Measurements from ENCODE around the gene ZBTB12. TPM values are rescaled to one million over a fixed set of nuclear protein-coding genes. Genes with fewer than 3 reads are reported as not detected.
"Not testable (repeated sequence)": the region's sequence is repeated elsewhere in the genome, so short reads cannot be mapped to it uniquely, and the experiment has no call there.

Gene ZBTB12, protein sequence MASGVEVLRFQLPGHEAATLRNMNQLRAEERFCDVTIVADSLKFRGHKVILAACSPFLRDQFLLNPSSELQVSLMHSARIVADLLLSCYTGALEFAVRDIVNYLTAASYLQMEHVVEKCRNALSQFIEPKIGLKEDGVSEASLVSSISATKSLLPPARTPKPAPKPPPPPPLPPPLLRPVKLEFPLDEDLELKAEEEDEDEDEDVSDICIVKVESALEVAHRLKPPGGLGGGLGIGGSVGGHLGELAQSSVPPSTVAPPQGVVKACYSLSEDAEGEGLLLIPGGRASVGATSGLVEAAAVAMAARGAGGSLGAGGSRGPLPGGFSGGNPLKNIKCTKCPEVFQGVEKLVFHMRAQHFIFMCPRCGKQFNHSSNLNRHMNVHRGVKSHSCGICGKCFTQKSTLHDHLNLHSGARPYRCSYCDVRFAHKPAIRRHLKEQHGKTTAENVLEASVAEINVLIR
- 1.2 and 1.4 TPM in 2 replicates for total RNA-seq (2014; rRNA removed; shearing (Covaris generic))

DNA sequence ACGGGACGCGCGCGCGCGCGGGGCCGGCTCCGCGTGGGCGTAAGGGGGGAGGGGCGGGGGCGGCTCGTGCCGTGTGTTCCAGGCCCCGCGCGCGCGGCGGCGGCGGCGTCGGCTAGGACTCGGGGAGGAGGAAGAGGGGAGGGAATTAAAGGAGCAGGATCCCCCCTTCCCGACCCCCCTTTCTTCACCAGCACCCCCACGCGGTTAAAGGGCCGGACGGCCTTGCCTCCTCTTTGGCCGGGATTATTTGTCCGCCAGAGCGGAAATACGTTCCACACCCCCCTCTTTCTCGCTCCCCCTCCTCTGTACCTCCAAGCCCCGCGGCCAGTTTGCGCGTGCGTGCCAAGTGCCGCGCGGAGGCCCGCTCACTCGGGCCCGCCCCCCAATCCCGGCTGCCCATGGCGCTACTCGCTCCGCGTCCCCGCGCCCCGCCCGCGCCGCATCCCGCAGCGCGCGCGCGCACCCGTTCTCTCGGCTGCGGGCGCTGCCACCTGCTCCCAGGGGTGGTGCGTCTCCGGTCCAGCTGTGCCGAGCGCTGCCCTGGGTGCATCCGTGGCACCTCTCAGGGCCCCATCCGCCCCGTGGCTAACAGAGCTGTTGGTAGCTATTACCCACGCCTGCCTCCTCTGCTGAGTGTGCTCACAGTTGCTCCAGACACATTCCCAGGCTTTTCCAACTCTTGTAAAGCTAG, at the start of gene ZBTB12:
Gene ZBTB12 (minus strand): TSS at position 134 of the 691 bp plus-strand sequence. CDS start 781 bp downstream, outside the sequence.
- DNase-seq (ENCODE audit: low read depth), result peak; percentile 94

DNA sequence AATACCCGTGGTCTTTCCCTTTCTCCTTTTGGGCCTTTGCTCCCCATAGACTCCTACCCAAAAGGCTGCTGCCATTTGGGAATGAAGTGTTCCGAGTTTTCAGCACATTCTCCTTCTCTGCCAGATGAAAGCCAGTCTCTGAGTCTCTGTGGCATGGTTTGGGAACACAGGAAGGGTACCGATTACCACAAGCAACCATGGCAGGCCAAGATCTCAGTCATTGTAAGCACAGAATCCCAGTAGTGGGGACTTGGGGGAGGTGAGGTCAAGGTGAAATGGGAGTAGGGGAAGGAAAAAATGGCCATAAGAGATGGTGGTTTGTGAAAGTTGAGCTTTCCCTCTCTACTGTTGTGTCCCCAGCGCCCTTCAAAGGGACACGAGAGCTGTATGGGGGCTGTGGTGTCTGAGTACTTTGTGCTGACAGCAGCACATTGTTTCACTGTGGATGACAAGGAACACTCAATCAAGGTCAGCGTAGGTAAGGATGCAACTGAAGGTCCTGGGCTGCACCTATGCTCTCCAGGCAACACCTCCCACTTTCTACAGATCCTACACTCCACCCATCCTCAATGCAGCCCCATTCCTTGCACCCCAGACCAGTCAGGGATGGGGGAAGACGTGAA, 48.2 kb upstream of the ZBTB12 start:
- no peak for DNase-seq (ENCODE audit: low read depth)

- DNase-seq (ENCODE audit: low read depth), result peak; percentile 86
Measured at GRCh38 chr6:31948753-31949413, 47.0 kb upstream of the ZBTB12 start.

GRCh38 chr6:31948306-31948705, 46.4 kb upstream of the ZBTB12 start:
- DNase-seq (ENCODE audit: low read depth), result no peak

DNA sequence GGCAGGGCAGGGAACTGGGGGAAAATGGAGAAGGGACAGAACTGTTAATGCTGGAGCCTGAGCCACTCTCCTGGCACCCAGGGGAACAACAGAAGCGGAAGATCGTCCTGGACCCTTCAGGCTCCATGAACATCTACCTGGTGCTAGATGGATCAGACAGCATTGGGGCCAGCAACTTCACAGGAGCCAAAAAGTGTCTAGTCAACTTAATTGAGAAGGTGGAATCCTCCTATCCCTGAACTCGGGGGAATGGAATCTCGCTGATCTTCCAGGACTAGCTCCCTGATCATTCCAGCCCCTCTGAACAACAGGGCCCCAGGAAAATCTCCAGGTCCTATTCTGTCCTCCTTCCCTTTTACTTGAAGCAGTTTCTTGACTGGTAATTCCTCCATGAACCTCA, 46.0 kb upstream of the ZBTB12 start:
- DNase-seq (ENCODE audit: low read depth), result no peak

- DNase-seq (ENCODE audit: low read depth), result no peak
Measured at GRCh38 chr6:31947070-31947675, 45.3 kb upstream of the ZBTB12 start.

DNA sequence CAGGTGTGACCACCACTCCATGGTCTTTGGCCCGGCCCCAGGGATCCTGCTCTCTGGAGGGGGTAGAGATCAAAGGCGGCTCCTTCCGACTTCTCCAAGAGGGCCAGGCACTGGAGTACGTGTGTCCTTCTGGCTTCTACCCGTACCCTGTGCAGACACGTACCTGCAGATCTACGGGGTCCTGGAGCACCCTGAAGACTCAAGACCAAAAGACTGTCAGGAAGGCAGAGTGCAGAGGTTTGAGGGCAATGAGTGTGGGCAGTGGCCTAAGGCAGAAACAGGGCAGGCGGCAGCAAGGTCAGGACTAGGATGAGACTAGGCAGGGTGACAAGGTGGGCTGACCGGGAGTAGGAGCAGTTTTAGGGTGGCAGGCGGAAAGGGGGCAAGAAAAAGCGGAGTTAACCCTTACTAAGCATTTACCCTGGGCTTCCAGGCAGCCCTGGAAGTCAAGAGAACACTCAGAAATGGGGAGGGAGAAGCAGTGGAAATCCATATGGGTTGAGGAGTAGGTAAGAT, 44.5 kb upstream of the ZBTB12 start:
- no peak for DNase-seq (ENCODE audit: low read depth)

DNA sequence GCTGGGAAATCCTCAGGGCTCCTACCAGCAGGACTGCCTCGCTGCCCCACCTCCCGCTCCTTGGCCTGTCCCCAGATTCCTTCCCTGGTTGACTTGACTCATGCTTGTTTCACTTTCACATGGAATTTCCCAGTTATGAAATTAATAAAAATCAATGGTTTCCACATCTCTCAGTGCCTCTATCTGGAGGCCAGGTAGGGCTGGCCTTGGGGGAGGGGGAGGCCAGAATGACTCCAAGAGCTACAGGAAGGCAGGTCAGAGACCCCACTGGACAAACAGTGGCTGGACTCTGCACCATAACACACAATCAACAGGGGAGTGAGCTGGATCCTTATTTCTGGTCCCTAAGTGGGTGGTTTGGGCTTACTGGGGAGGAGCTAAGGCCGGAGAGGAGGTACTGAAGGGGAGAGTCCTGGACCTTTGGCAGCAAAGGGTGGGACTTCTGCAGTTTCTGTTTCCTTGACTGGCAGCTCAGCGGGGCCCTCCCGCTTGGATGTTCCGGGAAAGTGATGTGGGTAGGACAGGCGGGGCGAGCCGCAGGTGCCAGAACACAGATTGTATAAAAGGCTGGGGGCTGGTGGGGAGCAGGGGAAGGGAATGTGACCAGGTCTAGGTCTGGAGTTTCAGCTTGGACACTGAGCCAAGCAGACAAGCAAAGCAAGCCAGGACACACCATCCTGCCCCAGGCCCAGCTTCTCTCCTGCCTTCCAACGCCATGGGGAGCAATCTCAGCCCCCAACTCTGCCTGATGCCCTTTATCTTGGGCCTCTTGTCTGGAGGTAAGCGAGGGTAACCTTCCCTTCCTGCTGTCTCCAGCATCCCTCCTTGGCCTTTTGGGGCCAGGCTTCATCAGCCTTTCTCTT, 43.9 kb upstream of the ZBTB12 start, which contains the start of gene CFB:
Gene CFB (plus strand): TSS at position 589 of the 863 bp plus-strand sequence. CDS start 127 bp downstream, at position 716.
- peak; percentile 85 for DNase-seq (ENCODE audit: low read depth)

- DNase-seq (ENCODE audit: low read depth), result no peak
Measured at GRCh38 chr6:31945154-31945506, 43.2 kb upstream of the ZBTB12 start.

DNA sequence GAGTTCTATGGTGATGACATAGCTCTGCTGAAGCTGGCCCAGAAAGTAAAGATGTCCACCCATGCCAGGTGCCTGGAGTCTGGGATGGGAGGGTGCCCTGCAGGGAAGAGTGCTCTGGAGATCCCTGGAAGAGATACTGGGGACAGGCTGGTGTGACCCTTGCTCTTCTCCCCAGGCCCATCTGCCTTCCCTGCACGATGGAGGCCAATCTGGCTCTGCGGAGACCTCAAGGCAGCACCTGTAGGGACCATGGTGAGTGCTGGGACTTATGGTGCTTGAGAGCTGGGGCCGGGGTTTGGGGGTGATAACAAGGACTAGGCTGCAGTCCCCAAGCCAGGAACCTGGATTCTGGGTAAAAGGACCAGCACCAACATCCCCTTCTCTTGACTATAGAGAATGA, 41.9 kb upstream of the ZBTB12 start:
- DNase-seq (ENCODE audit: low read depth), result no peak

- peak; percentile 65 for DNase-seq (ENCODE audit: low read depth)
Measured at GRCh38 chr6:31940256-31940664, 38.4 kb upstream of the ZBTB12 start.

DNA sequence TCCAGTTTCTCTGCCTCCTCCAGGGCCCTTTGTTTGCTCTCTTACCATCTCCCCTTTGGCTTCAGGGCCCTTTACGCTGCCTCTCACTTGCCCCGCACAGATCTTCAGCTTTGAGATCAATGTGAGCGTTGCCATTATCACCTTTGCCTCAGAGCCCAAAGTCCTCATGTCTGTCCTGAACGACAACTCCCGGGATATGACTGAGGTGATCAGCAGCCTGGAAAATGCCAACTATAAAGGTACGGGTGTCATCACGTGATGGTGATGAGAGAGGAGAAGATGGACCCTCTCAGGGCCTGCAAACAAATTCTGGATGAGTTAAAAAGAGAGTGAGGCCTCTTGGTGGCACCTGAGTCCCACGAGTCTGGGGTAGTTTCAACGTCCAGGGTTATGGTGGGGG, 33.9 kb upstream of the ZBTB12 start:
- DNase-seq (ENCODE audit: low read depth), result no peak

- no peak for DNase-seq (ENCODE audit: low read depth)
Measured at GRCh38 chr6:31935021-31935420, 33.1 kb upstream of the ZBTB12 start.

DNA sequence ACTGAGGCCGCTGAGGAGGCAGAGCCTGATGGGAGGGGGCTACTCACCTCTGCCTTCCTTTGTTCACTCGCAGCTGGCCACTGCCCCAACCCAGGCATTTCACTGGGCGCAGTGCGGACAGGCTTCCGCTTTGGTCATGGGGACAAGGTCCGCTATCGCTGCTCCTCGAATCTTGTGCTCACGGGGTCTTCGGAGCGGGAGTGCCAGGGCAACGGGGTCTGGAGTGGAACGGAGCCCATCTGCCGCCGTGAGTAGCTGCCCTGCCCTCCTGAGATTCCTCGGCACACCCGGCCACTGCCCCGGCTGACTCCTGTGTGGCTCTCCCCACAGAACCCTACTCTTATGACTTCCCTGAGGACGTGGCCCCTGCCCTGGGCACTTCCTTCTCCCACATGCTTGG, 31.7 kb upstream of the ZBTB12 start:
- DNase-seq (ENCODE audit: low read depth), result no peak

GRCh38 chr6:31932137-31932536, 30.3 kb upstream of the ZBTB12 start:
- not testable (repeated sequence) for DNase-seq (ENCODE audit: low read depth)

GRCh38 chr6:31930962-31931361, 29.1 kb upstream of the ZBTB12 start:
- no peak for DNase-seq (ENCODE audit: low read depth)

- no peak for DNase-seq (ENCODE audit: low read depth)
Measured at GRCh38 chr6:31928672-31928939, 26.7 kb upstream of the ZBTB12 start.

GRCh38 chr6:31927863-31928671, 26.2 kb upstream of the ZBTB12 start:
- DNase-seq (ENCODE audit: low read depth), result no peak

DNA sequence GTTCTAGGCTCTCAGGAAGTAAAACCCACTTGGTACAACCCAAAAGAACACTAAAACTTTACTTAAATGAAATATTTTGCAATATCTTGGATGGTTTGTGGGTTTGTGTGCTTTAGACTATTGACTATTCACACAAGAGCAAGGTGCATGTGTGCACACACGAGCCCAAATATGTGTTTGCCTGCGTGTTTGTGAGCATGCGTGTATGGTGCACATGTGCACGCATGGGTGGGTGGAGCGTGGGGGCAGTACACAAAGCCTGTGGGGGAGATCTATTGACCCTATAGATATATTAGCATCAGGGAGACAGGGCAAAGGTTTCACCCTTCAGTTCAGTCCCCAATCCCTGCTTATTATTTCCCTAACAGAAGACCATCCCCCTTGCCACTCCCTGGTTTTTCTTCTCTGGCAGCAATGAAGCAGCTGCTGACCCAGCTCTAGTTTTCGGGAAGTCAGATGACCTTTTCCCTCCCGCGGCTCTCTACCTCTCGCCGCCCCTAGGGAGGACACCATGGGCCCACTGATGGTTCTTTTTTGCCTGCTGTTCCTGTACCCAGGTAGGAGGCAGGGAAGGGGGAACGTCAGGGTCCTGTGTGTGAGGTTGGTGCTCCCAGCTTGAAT, 25.5 kb upstream of the ZBTB12 start, which contains the start of gene C2:
Gene C2 (plus strand): TSS at position 476 of the 621 bp plus-strand sequence. CDS start 36 bp downstream, at position 512.
- no peak for DNase-seq (ENCODE audit: low read depth)
